ENCODE data around the gene WASHC4.

GRCh38 chr12:105090361-105090760 lies 17.2 kb upstream of the WASHC4 start:
- TF ChIP-seq TAF1 (IDR thresholded peaks at IDR 0.05; ENCODE audit: borderline replicate concordance, low read depth, low read length) (no peak), POLR2AphosphoS5 (IDR thresholded peaks at IDR 0.05; ENCODE audit: low read depth, low read length) (no peak), YY1 (IDR thresholded peaks at IDR 0.05; ENCODE audit: low read depth) (no peak), MEF2A (IDR thresholded peaks at IDR 0.05; ENCODE audit: borderline replicate concordance, low read depth) (no peak), GABPA (IDR thresholded peaks at IDR 0.05; ENCODE audit: low read depth) (no peak), SMC3 (IDR thresholded peaks at IDR 0.05; ENCODE audit: low read depth, low read length) (no peak), TEAD4 (IDR thresholded peaks at IDR 0.05; ENCODE audit: borderline replicate concordance, insufficient read depth) (no peak), MAX (IDR thresholded peaks at IDR 0.05; ENCODE audit: low read depth) (no peak), RAD21 (IDR thresholded peaks at IDR 0.05; ENCODE audit: low read length) (no peak), EP300 (IDR thresholded peaks at IDR 0.05; ENCODE audit: borderline replicate concordance in 1 of 2, low read depth in 1 of 2, low read length in 1 of 2) (no peak)
- TF ChIP-seq, protein P1, sequence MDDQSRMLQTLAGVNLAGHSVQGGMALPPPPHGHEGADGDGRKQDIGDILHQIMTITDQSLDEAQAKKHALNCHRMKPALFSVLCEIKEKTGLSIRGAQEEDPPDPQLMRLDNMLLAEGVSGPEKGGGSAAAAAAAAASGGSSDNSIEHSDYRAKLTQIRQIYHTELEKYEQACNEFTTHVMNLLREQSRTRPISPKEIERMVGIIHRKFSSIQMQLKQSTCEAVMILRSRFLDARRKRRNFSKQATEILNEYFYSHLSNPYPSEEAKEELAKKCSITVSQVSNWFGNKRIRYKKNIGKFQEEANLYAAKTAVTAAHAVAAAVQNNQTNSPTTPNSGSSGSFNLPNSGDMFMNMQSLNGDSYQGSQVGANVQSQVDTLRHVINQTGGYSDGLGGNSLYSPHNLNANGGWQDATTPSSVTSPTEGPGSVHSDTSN (IDR thresholded peaks at IDR 0.05): no peak
- TF ChIP-seq, protein P2, sequence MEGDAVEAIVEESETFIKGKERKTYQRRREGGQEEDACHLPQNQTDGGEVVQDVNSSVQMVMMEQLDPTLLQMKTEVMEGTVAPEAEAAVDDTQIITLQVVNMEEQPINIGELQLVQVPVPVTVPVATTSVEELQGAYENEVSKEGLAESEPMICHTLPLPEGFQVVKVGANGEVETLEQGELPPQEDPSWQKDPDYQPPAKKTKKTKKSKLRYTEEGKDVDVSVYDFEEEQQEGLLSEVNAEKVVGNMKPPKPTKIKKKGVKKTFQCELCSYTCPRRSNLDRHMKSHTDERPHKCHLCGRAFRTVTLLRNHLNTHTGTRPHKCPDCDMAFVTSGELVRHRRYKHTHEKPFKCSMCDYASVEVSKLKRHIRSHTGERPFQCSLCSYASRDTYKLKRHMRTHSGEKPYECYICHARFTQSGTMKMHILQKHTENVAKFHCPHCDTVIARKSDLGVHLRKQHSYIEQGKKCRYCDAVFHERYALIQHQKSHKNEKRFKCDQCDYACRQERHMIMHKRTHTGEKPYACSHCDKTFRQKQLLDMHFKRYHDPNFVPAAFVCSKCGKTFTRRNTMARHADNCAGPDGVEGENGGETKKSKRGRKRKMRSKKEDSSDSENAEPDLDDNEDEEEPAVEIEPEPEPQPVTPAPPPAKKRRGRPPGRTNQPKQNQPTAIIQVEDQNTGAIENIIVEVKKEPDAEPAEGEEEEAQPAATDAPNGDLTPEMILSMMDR (IDR thresholded peaks at IDR 0.05): no peak

Measured in SK-N-SH (cell line).